Islet of Langerhans (tissue), 1 donor: ENCODE data around the gene WDFY4.

Source experiments
- FAIRE-seq: peaks from one replicate; lab custom pipeline; 2011; peaks lifted over from hg19 to GRCh38; lab: Jason Lieb, UNC

WDFY4 gene

GRCh38 chr10:48744587-48744986, 59.9 kb downstream of the WDFY4 start:
- FAIRE-seq, result no peak

- FAIRE-seq, result no peak
Observed at GRCh38 chr10:48745662-48746245, 61.1 kb downstream of the WDFY4 start.

GRCh38 chr10:48748573-48748972, 63.9 kb downstream of the WDFY4 start:
- no peak for FAIRE-seq

GRCh38 chr10:48749254-48749787, 64.6 kb downstream of the WDFY4 start:
- no peak for FAIRE-seq

GRCh38 chr10:48750019-48750418, 65.3 kb downstream of the WDFY4 start:
- FAIRE-seq, result no peak

- FAIRE-seq, result no peak
Observed at GRCh38 chr10:48750991-48751390, 66.3 kb downstream of the WDFY4 start.

GRCh38 chr10:48751730-48752129, 67.1 kb downstream of the WDFY4 start:
- no peak for FAIRE-seq

GRCh38 chr10:48758411-48758810, 73.7 kb downstream of the WDFY4 start:
- no peak for FAIRE-seq

- FAIRE-seq, result no peak
Observed at GRCh38 chr10:48759113-48759901, 74.6 kb downstream of the WDFY4 start.

- no peak for FAIRE-seq
Observed at GRCh38 chr10:48760983-48761382, 76.3 kb downstream of the WDFY4 start.

- FAIRE-seq, result no peak
Observed at GRCh38 chr10:48762064-48763042, 77.7 kb downstream of the WDFY4 start.

- no peak for FAIRE-seq
Observed at GRCh38 chr10:48763403-48763965, 78.8 kb downstream of the WDFY4 start.

- FAIRE-seq, result no peak
Observed at GRCh38 chr10:48764486-48764885, 79.8 kb downstream of the WDFY4 start.

- no peak for FAIRE-seq
Observed at GRCh38 chr10:48765039-48765438, 80.4 kb downstream of the WDFY4 start.

GRCh38 chr10:48765527-48765926, 80.9 kb downstream of the WDFY4 start:
- FAIRE-seq, result no peak

- FAIRE-seq, result no peak
Observed at GRCh38 chr10:48767373-48768143, 82.9 kb downstream of the WDFY4 start.

GRCh38 chr10:48768144-48768766, 83.6 kb downstream of the WDFY4 start:
- FAIRE-seq, result no peak

- no peak for FAIRE-seq
Observed at GRCh38 chr10:48768926-48769325, 84.3 kb downstream of the WDFY4 start.

GRCh38 chr10:48769706-48770435, 85.2 kb downstream of the WDFY4 start:
- FAIRE-seq, result no peak

GRCh38 chr10:48770561-48771089, 86.0 kb downstream of the WDFY4 start:
- no peak for FAIRE-seq
